T-helper 17 cell (primary cell): ENCODE data around the gene SEPTIN12. TPM values are rescaled to one million over a fixed set of nuclear protein-coding genes. Genes with fewer than 3 reads are reported as not detected.

Experiments
- ATAC-seq: fragments of 150-1000 bp; cut with Tn5 transposase; 2 replicates; pipeline ENCODE4 v1.10.0; 2021; ENCODE audit warnings: mild to moderate bottlenecking, moderate library complexity
- DNase-seq, 3 donors: peaks; one replicate each; pipeline versions ENCODE4 v3.0.0 to v3.0.0-alpha.2; 2020 to 2021
- H3K9me3 ChIP-seq: one replicate; pipeline ENCODE4 v1.7.0; 2013; ENCODE audit warnings: low read length, mild to moderate bottlenecking; ENCODE audit not compliant: control insufficient read depth, poor library complexity, severe bottlenecking
- H3K27ac Mint-ChIP-seq: one replicate; pipeline ENCODE4 v1.8.0; 2022; ENCODE audit warnings: mild to moderate bottlenecking, moderate library complexity, mixed read lengths
- H3K27me3 Mint-ChIP-seq: one replicate; pipeline ENCODE4 v1.8.0; 2022; ENCODE audit warnings: mixed read lengths
- H3K36me3 Mint-ChIP-seq: one replicate; pipeline ENCODE4 v1.8.0; 2022; ENCODE audit warnings: low read depth, mixed read lengths
- H3K4me1 Mint-ChIP-seq: one replicate; pipeline ENCODE4 v1.8.0; 2022; ENCODE audit warnings: mild to moderate bottlenecking, mixed read lengths
- H3K4me3 Mint-ChIP-seq: one replicate; pipeline ENCODE4 v1.8.0; 2022; ENCODE audit warnings: mild to moderate bottlenecking, moderate library complexity, mixed read lengths
- total RNA-seq, 4 donors: library from RNA in 2 of 4; stranded (reverse) in 2 of 4; gene quantifications; one replicate each; pipeline ENCODE4 v1.2.3 and lab custom pipeline; 2022 to 2026

SEPTIN12 gene
- total RNA-seq, 2 donors from 2014 or later, result not detected

DNA sequence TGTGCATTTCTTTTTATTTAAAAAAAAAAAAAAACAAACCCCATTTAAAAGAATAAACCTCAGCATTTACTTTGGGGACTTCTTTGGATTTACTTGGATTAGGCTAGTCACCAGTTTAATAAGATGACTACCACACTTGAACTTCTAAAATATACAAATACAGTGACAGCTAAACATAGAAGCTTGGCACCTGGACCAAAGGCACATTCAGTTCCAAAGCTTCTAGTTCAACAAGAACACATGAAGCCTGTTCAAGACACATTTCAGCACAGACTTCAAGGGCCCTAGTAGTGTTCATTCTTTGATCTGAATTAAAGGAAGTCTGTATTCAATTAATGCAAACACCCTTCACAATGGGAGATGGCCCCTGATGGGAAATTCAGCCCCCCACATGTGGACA, 25.9 kb upstream of the SEPTIN12 start:
- ATAC-seq, result no peak
- Mint-ChIP-seq H3K27me3 (no peaks in the 10 kb centered on the region), H3K36me3 (peaks cover 12% of the 10 kb centered on the region), H3K4me3 (no peak overlapping the region), H3K4me1 (peaks cover 3% of the 10 kb centered on the region), H3K27ac (peak overlapping the region; percentile 11)
- no peak for DNase-seq
- no peaks in the 10 kb centered on the region for H3K9me3 ChIP-seq

GRCh38 chr16:4813251-4814003, 25.3 kb upstream of the SEPTIN12 start:
- peak overlapping the region; percentile 11 for H3K27ac Mint-ChIP-seq
- ATAC-seq, result no peak
- no peaks in the 10 kb centered on the region for H3K4me1 Mint-ChIP-seq
- no peaks in the 10 kb centered on the region for H3K9me3 ChIP-seq
- H3K4me3 Mint-ChIP-seq, result no peak overlapping the region
- H3K36me3 Mint-ChIP-seq, result peaks cover 7% of the 10 kb centered on the region
- no peak for DNase-seq
- H3K27me3 Mint-ChIP-seq, result no peaks in the 10 kb centered on the region

DNA sequence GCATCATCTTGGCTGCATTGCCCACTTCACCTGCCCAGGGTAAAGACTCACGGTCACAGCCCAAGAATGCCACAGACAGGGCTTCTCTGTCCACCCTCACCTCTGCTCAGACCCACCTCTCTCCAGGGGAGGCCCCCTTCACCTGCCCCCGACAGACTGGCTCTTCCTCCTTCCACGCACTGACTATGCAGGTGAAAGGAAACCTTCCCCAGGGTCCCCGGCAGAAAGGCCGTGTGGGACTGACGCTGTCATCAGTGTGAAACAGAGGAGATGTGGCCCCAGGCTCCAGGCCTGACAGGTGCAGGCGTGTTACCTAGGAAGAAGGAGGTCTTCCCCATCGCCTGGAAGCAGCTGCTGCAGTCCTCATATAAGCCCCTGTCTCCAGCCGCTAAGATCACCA, 23.6 kb upstream of the SEPTIN12 start:
- Mint-ChIP-seq H3K4me3 (no peak overlapping the region), H3K4me1 (no peaks in the 10 kb centered on the region), H3K36me3 (peaks cover 4% of the 10 kb centered on the region), H3K27ac (no peak overlapping the region), H3K27me3 (no peaks in the 10 kb centered on the region)
- no peak for ATAC-seq
- no peak for DNase-seq
- H3K9me3 ChIP-seq, result no peaks in the 10 kb centered on the region

- Mint-ChIP-seq H3K27ac (no peak overlapping the region), H3K4me1 (no peaks in the 10 kb centered on the region), H3K36me3 (peaks cover 4% of the 10 kb centered on the region), H3K27me3 (no peaks in the 10 kb centered on the region), H3K4me3 (no peak overlapping the region)
- H3K9me3 ChIP-seq, result no peaks in the 10 kb centered on the region
- DNase-seq (no peak), ATAC-seq (no peak)
Measured at GRCh38 chr16:4811242-4811641, 23.1 kb upstream of the SEPTIN12 start.

GRCh38 chr16:4806280-4806679, 18.1 kb upstream of the SEPTIN12 start:
- H3K4me3 Mint-ChIP-seq, result no peak overlapping the region
- H3K36me3 Mint-ChIP-seq, result no peaks in the 10 kb centered on the region
- H3K27ac Mint-ChIP-seq, result no peak overlapping the region

GRCh38 chr16:4805231-4805630, 17.1 kb upstream of the SEPTIN12 start:
- Mint-ChIP-seq H3K4me3 (no peak overlapping the region), H3K36me3 (no peaks in the 10 kb centered on the region), H3K27me3 (no peaks in the 10 kb centered on the region), H3K4me1 (peaks cover 7% of the 10 kb centered on the region), H3K27ac (no peak overlapping the region)
- ATAC-seq (no peak), DNase-seq (no peak)
- no peaks in the 10 kb centered on the region for H3K9me3 ChIP-seq

More at GRCh38 chr16:4806280-4806679, 18.1 kb upstream of the SEPTIN12 start:
- DNase-seq, result no peak
- H3K27me3 Mint-ChIP-seq, result no peaks in the 10 kb centered on the region
- peaks cover 6% of the 10 kb centered on the region for H3K4me1 Mint-ChIP-seq
- no peak for ATAC-seq
- no peaks in the 10 kb centered on the region for H3K9me3 ChIP-seq

- DNase-seq (no peak), ATAC-seq (no peak)
- Mint-ChIP-seq H3K4me3 (peak overlapping the region; percentile 55), H3K4me1 (peaks cover 7% of the 10 kb centered on the region), H3K27ac (no peak overlapping the region), H3K36me3 (no peaks in the 10 kb centered on the region), H3K27me3 (no peaks in the 10 kb centered on the region)
- H3K9me3 ChIP-seq, result no peaks in the 10 kb centered on the region
Measured at GRCh38 chr16:4803898-4804762, 16.0 kb upstream of the SEPTIN12 start.

GRCh38 chr16:4803401-4803844, 15.3 kb upstream of the SEPTIN12 start:
- Mint-ChIP-seq H3K27ac (no peak overlapping the region), H3K4me3 (peak overlapping the region; percentile 90), H3K4me1 (peaks cover 7% of the 10 kb centered on the region), H3K36me3 (no peaks in the 10 kb centered on the region), H3K27me3 (no peaks in the 10 kb centered on the region)
- ATAC-seq (no peak), DNase-seq (no peak)
- H3K9me3 ChIP-seq, result no peaks in the 10 kb centered on the region

- peak; percentile 85 for ATAC-seq
- no peaks in the 10 kb centered on the region for H3K9me3 ChIP-seq
- peak overlapping the region; percentile 90 for H3K4me3 Mint-ChIP-seq
- H3K4me1 Mint-ChIP-seq, result peaks cover 7% of the 10 kb centered on the region
- H3K36me3 Mint-ChIP-seq, result no peaks in the 10 kb centered on the region
- DNase-seq, result peak; percentile 84 to 93 (median 86)
- no peaks in the 10 kb centered on the region for H3K27me3 Mint-ChIP-seq
- peak overlapping the region; percentile 87 for H3K27ac Mint-ChIP-seq
Measured at GRCh38 chr16:4802659-4803287, 14.6 kb upstream of the SEPTIN12 start.

- no peaks in the 10 kb centered on the region for H3K27me3 Mint-ChIP-seq
- DNase-seq (peak; percentile 77 to 87 (median 84)), ATAC-seq (peak; percentile 78)
- H3K27ac Mint-ChIP-seq, result peak within 1 kb of the TSS; percentile 87
- no peaks in the 10 kb centered on the region for H3K9me3 ChIP-seq
- peaks cover 7% of the 10 kb centered on the region for H3K4me1 Mint-ChIP-seq
- peak within 1 kb of the TSS; percentile 90 for H3K4me3 Mint-ChIP-seq
- no peaks in the 10 kb centered on the region for H3K36me3 Mint-ChIP-seq
Measured at GRCh38 chr16:4801962-4802658, 14.0 kb upstream of the SEPTIN12 start, which contains the start of gene ROGDI. Gene ROGDI (minus strand): TSS chr16:4802633. CDS start chr16:4802571, 62 bp downstream.

DNA sequence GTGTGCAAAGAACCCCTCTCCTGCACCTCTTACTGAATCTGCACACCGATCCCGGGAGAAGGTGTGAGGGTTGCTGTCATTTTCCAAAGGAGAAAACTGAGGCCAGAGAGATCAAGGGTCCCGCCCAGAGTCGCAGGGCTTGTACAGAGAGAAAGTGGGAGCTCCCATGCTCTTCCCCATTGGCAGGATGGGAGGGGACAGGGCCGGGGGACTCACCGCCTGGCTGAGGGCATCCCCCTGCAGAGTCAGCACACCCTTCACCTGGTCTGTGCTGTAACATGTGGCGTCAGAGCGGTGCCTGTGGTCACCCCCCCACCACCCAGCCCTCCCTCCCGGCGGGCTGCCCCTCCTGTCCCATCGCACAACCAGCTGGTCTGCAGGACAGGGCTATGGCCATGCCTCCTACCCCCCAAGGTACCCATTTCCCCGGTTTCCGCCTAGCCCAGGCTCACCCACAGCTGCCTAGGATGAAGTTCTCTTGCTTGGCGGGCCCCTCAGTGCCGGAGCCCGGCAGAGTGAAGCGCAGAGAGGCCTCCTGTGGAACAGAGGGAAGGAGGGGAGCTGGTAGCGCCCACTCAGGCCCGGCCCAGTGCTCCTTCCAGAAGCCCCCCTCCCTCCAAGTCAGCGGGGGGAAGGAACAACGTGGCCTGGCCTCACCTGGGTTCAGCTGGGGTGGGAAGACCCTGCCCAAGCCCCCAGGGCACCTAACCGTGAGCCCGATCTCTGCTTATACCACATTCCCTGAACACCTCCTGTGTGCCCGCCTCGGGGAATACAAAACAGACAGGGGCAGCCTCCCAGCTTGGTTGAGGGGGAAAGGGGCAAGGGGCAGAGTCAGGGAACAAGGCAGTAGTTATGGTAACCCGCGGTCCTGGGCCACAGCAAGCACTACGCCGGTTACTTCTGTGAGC, 13.2 kb upstream of the SEPTIN12 start:
- ATAC-seq, result no peak

More for the DNA sequence above, 13.2 kb upstream of the SEPTIN12 start:
- H3K9me3 ChIP-seq, result no peaks in the 10 kb centered on the region
- no peak for DNase-seq
- H3K27ac Mint-ChIP-seq, result peak overlapping the region; percentile 87
- H3K4me3 Mint-ChIP-seq, result peak overlapping the region; percentile 90
- H3K27me3 Mint-ChIP-seq, result no peaks in the 10 kb centered on the region
- no peaks in the 10 kb centered on the region for H3K36me3 Mint-ChIP-seq
- peaks cover 7% of the 10 kb centered on the region for H3K4me1 Mint-ChIP-seq
